ELR (cell line): ENCODE measurements around the gene HPCAL1.

Experiments used
- DNase-seq: peaks from one replicate; pipeline ENCODE4 v3.0.0-alpha.2; 2015; ENCODE audit warnings: low read depth

HPCAL1 gene

DNA sequence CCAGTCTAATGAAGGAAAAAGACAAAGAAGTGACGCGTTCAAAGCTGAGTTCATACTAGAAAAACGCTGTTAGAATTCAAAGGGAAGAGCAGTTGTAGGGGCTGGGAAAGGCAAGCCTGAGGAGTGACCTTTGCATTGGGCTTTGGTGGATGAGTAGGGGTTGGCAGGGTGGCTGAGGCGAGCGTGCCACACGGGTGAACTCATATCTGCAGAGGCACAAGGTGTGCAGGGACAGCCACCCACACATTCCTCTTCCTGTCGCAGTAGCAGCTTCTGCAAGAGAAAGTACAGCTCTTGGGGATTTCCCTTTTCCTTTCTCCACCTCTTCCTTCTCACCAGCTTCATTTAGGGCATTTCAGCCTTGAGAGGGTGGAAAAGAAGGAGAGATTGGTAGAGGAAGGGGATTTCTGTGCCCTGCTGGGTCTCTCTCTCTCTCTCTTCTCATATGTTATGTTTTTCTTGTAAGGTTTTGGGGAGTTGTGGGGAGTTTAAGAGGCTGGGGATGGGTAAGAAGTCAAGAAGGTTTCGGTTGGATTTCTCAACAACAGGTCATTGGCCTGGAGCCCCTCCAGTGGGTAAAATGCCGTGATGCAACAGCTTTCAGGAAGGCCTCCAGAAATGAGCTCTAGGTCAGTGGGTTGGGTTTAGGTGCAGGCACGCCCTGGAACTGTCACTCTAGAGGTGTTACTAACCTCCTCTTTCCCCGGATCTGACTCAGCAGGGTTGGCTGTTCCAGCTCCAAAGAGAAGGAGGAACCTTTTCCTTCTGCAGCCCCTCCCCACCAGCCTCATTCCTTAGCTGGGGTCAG, 105.3 kb downstream of the HPCAL1 start:
- DNase-seq, result peak; percentile 96

DNA sequence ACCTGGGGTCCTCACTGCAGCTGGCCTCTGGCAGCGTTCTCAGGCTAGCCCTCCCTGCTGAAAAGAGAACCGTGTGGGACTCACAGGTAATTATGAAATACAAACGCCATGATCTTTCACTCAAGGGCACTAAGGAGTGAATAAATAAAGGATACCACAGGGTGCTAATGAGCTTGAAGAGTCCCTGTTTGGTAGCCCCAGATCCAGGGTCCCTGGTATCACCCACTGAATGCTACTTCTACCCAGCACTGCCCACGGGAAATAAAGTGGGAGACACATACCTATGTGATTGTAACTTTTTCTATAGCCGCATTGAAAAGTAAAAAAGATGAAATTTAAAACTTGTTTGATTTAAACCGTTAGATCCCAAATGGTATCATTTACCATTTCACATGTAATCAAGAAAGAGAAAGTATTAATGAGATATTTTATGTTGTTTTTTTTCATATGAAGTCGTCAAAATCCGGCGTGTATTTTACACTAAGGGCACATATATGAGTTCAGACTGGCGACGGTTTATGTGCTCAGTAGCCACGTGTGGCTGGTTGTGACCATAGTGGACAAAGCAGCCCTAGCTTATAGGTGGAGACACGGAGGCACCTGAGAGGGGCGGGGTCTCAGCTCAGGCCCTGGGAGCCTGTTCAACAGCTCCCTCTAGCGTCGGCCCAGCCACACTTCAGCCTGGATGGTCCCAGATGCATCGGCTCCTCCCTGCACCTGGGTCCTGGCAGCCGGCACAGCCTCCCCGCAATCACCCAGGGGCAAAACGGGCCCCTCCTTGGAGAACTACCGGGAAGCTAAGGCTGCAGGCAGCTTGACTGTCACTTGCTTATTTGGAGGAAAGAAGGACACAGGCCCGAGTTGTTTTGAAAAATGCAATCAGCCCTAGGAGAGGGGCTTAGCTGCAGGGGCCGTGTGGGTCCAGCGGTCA, 106.2 kb downstream of the HPCAL1 start:
- peak; percentile 77 for DNase-seq

DNA sequence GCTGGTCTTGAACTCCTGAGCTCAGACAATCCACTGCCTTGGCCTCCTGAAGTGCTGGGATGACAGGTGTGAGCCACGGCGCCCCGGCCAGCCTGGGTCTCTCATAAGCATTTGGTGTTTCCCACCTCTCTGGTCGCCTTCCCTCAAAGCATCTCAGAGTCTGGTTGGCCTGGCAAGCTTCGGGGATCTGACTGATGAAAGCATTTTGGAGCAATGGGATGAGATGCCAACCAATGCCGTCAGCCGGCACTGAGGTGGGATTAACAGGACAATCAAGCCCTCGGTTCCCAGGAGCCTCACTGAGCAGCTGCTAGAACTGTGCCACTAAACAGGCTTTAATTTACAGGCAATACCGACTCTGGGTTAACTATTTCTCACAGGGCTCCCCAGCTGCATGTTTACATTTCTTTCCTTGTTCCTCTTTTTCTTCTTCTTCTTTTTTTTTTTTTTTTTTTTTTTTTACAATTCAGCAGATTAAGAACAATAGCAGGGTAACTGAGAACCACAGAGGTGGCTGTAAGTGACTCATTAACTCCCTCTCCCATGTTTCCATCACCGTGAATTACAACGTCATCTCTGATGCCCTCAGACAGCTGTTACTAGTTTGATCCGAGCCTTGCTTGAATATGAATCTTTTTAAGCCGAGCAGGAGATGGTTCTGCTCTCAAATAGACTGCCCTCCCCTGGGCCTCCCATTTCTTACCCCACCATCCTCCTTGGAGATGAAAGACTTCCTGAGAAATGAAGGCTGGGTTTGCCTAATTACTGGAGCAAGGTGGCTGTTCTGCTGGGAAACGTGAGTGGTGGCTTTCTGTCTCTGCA, 107.5 kb downstream of the HPCAL1 start:
- DNase-seq, result no peak

DNA sequence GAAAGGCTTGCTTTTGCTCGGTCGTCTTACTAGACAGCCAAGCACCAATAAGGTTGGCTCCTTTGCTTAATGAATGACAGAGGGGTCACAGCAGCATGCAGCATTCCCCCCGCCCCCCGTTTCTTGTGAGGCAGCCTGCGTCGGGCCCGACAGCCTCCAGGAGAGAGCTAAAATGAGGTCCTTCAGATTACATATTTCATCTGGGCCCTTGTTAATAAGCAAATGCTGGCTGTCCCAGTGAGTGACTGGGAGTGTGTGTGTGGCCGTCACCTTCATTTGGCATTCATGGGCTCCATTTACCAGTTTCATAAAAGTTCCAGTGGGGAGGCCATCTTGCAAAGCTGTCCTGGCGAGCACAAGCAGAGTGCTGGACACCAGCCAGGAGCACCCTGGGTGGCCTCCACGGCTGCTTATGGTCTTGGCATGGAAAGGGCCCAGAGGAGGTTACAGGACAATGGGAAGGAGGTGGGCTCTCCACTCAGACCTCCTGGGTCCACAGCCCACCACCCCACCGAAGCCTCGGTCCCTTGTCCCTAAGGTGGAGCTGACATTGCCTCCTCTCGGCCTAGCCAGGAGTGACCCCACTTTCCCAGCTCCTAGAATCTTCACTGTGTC, 108.2 kb downstream of the HPCAL1 start:
- no peak for DNase-seq

DNA sequence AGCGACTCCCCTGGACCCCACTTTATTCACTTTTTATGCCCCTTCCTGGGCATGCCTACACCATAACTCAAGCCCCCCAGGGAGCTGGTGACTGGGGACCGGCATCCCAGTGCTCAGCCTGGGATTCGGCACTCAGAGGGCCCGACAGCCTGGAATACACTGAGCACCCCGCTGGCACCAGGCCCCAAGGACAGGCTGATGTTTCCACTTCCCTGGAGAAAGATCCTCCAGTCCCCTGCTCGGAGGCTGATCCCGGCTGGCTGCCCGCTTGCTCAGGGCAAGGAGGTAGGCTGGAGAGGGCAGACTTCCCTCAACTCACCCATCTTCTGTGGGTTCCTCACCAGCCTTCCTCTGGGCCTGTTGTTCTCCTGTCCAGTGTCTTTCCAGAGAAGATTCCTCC, 108.9 kb downstream of the HPCAL1 start:
- no peak for DNase-seq

DNA sequence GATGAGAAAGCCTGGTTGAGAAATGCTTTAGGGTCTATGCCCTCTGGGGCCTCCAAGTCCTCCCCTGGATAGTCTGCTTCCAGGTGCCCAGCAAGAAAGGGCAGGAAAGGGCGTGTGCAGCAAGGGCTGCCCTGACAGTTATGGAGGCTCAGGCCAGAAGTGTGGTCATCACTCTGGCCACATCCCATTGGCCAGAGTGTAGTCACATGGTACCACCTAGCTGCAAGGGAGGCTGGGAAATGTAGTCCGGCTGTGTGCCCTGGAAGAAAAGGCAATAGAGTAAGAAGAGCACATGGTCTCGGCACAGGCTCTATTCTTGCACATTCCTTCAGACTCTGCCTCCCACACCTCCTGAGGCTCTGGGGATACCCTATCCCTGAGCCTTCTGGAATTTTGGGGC, 109.7 kb downstream of the HPCAL1 start:
- peak; percentile 70 for DNase-seq

DNA sequence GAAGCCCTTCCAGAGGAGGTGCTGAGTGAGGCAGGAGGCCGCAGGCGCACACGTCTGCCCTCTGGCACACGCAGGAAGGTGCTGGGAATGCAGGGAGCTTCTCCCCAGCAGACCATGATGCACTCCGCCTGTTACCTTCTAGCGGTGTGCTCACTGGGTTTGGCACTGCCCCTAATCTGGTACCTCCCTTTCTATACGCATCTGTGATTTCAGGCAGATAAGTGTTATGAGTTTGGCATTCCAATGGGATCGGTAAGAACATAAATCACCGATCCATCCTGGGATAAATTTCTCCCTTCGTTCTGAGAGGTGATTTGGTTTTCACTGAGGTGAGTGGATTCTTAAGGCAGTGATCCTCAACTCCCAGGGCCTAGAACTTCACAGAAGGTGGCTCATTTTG, 110.8 kb downstream of the HPCAL1 start:
- DNase-seq, result peak; percentile 46

DNA sequence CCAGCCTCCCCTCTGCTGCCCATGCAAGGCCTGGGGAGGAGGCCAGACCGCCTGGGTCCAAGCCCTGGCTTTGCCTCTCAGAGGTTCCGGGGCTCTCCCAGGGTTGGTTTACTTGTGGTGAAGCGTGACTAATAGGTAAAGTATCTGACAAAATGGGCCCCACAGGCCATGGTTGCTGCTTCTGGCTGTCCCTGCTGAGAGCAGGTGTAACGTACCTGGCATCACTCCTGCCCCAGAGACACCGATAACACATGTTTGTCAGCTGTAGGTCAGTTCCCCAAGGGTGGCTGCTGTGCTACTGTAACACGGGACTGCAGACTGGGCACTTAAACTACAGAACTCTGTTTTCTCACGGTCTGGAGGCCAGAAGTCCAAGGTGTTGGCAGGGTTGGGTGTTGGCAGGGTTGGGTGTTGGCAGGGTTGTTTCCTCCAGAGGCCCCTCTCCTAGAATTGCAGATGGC, 111.3 kb downstream of the HPCAL1 start:
- peak; percentile 76 for DNase-seq

DNA sequence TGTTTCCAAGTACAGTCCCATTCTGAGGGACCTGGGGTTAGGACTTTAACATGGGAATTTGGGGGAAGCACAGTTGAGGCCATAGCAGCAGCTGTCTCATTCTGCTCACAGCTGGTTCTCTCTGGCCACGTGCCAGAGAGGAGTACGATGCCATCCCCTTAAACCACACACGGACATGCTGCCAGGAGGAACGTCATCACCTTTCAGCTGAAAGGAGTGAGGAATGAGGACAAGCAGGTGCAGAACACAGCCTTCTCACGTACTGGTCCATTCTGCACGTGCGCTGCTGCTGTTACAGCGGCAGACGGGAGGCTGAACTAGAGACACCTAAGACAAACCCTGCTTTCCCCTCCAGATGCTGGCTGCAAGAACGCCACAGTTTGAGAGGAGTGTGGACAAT, 111.9 kb downstream of the HPCAL1 start:
- DNase-seq, result no peak

DNA sequence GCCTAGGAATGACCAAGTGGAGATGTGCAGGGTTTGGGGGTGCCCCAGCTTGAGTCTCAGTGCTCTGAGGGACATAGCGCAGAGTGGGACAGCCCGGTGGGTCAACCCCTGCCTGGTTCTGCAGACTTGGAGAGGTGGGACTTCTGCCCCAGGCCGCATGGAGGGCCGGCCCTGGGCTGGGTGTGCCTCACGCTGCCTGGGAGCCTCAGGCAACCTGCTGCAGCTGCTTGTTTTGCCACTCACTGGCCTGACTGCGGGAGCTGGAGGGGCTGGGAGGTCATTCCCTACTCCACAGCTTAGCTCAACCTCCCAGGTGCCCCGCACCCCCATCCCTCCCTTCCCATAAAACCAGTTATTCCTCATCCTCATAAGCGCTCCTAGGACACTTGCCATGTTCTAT, 112.3 kb downstream of the HPCAL1 start:
- no peak for DNase-seq

DNA sequence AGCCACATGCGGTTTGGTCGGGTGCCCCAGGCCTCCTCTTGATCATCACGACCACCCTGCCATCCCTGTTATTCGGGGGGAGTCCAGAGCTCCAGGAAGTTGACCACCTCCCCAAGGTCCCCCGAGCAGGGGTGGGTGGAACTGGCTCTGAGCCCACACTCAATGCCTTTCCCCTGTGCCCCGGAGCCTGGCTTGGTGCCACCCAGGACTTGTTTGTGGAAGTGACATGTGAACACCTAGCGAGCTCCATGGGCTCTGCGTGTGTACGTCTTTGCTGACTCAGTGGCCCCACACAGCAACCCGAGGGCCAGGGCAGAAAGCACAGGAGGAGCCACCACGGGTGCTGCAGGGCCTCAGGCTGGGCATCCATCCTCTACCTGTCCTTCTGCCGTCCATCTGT, 112.9 kb downstream of the HPCAL1 start:
- no peak for DNase-seq

DNA sequence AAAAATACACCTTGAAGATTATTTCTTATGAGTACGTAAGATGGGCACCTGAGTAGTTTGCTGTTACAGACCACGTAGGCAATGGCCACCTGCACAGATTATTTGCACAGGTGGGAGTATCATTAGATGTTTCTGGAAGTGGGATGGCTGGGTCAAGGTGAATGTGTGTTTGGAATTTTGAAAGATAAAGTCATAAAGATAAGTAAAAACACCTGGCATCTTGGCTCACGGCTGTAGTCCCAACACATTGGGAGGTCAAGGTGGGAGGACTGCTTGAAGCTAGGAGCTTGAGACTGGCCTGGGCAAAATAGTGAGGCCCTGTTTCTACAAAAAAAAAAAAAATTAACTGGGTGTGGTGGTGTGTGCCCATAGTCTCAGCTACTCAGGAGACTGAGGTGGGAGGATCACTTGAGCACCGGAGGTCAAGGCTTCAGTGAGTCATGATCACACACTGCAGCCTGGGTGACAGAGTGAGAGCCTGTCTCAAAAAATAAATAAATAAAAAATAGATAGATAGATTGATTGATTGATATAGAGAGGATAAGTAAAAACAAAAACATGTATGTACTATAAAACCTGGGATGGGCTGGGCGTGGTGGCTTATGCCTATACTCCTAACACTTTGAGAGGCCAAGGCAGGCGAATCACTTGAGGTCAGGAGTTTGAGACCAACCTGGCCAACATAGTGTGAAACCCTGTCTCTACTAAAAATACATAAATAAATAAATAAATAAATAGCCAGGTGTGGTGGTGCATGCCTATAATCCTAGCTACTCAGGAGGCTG, 115.0 kb downstream of the HPCAL1 start:
- no peak for DNase-seq

DNA sequence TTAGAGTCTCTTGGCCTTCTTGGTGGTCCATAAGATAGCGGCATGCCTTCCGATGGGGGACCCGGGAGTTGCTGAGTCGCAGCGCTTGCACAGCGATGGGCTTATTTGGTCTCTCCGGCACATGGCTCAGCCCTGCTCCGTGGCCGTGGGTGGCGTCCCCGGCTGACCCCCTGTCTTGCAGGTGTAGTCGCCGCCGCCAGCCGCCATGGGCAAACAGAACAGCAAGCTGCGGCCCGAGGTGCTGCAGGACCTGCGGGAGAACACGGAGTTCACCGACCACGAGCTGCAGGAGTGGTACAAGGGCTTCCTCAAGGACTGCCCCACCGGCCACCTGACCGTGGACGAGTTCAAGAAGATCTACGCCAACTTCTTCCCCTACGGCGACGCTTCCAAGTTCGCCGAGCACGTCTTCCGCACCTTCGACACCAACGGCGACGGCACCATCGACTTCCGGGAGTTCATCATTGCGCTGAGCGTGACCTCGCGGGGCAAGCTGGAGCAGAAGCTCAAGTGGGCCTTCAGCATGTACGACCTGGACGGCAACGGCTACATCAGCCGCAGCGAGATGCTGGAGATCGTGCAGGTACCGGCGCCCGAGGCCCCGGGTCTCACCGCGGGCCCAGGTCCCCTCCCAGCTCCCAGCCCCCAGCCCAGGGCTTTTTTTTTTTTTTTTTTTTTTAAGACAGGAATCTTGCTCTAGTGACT, 117.0 kb downstream of the HPCAL1 start:
- DNase-seq, result no peak

DNA sequence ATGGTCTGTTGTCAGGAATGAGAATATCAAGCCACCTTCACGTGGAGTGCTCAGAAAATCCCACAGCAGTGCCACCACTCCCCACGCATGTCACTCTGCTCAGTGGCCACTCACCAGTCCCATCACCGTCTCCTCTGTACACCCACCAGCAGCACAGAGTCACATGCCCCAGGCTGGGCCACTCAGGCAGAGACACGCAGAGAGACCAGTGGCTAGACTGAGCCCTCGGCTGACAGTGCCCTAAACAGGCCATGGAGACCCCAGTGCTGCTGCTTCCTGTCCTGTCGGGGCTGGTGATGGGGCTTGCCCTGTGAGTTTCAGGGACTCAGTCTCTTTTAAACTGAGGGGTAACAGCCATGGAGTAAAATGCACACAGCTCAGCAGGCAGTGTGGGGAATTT, 119.5 kb downstream of the HPCAL1 start:
- DNase-seq, result no peak

DNA sequence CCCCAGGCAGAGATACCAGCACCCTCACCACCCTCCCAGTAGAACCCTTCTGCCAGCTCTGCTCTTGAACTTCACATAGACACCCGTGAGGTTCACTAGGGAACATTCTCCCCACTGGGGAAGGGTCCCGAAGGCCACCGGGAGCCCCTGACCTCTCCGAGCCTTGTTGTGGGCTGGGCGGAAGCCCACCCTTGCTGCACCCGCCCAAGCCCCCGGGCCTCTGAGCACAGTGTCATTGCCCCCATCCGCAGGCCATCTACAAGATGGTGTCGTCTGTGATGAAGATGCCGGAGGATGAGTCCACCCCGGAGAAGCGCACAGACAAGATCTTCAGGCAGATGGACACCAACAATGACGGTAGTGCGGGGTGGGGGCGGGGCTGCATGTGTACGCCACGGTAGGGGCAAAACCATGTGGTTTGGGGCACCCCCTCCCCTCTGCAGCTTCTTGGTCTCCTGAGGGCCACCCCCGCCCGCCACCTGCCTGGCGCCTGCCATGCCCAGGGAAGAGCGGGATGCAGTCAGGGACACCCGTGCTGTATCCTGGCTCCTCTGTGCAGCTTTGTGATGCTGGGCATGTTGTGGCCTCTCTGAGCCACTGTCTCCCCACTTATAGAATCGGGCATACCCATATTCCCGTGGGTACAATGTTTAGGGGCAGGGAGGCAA, 120.2 kb downstream of the HPCAL1 start:
- no peak for DNase-seq

DNA sequence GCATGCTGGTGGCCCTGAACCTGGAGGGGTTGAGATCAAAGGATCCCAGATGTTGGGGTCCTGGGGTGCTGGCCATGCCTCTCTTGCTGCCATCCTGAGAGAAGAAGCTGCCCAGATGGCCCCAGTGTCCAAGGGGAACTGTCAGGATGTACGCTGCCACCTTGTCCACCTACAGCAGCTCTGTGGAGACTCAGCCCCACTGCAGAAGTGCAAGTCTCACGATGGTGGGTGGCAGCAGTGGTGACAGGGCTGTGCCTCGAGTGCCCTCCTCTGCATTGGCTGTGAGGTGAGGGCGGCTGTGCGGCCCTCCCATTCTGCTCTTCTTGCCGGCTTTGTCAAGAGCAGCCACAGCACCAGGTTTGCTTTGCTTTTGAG, 120.7 kb downstream of the HPCAL1 start:
- DNase-seq, result no peak

DNA sequence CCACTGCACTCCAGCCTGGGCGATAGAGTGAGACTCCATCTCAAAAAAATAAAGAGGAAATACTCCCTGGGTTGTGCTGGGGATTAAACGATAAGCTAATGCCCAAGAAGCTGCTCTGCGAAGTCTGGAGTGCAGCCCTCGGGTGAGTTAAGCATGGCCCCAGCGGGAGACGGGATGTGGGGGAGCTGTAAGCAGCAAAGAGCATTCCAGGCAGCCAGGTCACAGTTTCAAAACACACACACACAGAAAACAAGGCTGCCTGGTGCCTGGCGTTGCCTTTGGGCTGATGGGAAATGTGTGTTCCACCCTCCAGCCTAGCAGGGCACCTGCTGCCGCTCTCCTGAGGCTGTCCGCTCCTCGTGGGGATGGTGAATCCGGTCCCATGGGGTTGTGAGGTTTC, 121.3 kb downstream of the HPCAL1 start:
- peak; percentile 71 for DNase-seq

DNA sequence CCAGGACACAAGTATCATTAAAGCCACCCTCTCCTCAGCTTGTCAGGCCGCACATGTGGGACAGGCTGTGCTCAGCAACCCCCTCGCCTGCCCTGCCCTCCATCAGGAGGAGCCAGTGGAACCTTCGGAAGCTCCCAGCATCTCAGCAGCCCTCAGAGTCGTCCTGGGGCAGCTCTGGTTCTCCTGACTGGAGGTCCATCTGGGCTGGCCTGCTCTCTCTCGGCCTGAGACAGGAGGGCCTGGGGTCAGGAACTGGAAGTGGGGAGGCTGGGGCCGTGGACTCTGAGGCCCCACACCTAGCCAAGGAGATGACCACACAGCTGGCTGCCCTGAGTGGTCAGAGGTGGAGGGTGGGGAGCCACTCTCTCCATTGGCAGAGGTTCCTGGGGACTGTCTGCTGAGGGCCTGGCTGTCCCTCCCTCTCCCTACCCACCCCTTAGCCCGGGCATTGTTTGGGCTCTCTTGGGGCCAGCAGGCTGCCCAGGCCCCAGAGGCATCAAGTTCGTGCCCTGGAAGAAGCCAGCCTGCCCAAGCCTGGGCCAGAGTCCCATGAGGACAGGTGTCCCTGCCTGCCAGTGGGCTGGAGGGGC, 122.3 kb downstream of the HPCAL1 start:
- DNase-seq, result no peak

DNA sequence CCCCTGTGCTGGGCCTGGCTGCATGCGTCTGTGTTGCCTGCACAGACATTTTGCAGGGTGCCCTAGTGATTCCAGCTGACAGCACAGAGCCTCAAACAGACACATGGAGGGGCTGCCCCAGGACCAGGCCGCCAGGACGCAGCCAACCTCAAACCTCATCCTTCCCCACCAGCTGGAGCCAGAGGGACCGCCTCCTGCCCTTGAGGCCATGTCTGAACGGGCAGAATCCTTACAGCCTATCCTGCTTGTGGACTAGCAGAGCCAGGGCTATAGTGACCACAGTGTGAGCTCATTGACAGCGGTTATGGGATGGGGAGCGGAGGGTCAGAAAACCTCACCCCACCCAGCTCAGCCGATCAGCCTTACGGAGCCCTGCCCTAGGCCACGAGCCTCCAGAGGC, 123.0 kb downstream of the HPCAL1 start:
- no peak for DNase-seq
